Panc1 (cell line): ENCODE results near the gene CAMK1D. TPM values are rescaled to one million over a fixed set of nuclear protein-coding genes. Genes with fewer than 3 reads are reported as not detected.

ENCODE experiments used
- ATAC-seq: fragments of 200-7000 bp; cut with Tn5 transposase; 2 replicates; pipeline ENCODE4 v1.9.1; 2020; ENCODE audit warnings: mild to moderate bottlenecking, moderate library complexity
- BruUV-seq: library from RNA; stranded (reverse); fragments of 400-500 nt; replicated peaks from 2 replicates; lab custom pipeline; 2021; lab: Mats Ljungman, UMichigan
- CTCF ChIA-PET: fragments of 300-600 bp; sonication (Branson Sonifier 250); formaldehyde crosslinking; loops from one replicate; lab custom pipeline; 2022; ENCODE audit warnings: antibody characterized with exemption; lab: Charles Lee
- POLR2A ChIA-PET: fragments of 300-600 bp; sonication (Branson Sonifier 250); formaldehyde crosslinking; loops from one replicate; lab custom pipeline; 2022; ENCODE audit warnings: antibody characterized with exemption; lab: Charles Lee
- DNase-seq: peaks from one replicate; pipeline ENCODE4 v3.0.0-alpha.2; 2010; ENCODE audit warnings: low read depth, low spot score
- H3K27ac ChIP-seq: 2 replicates; pipeline ENCODE4 v1.5.1; 2011; ENCODE audit warnings: mild to moderate bottlenecking, low read length, inconsistent platforms
- H3K27me3 ChIP-seq: fragments of 200-500 bp; sonication (Bioruptor generic); 2 replicates; pipeline ENCODE4 v1.6.0; 2014; ENCODE audit warnings: low read length, inconsistent platforms; ENCODE audit not compliant: control insufficient read depth, insufficient read depth
- H3K36me3 ChIP-seq: fragments of 200-500 bp; sonication (Bioruptor generic); 2 replicates; pipeline ENCODE4 v1.5.1; 2014; ENCODE audit warnings: inconsistent platforms, mild to moderate bottlenecking, low read length, moderate library complexity; ENCODE audit not compliant: control insufficient read depth, insufficient read depth
- H3K4me1 ChIP-seq: 2 replicates; pipeline ENCODE4 v1.5.1; 2011; ENCODE audit warnings: inconsistent platforms, mild to moderate bottlenecking, low read length, moderate library complexity; ENCODE audit not compliant: control insufficient read depth, insufficient read depth
- H3K4me3 ChIP-seq, 2 experiments: 2 replicates each; pipeline ENCODE4 v1.5.1; 2011 to 2012; ENCODE audit warnings: low read depth in 2 of 2, low read length in 2 of 2, mild to moderate bottlenecking in 2 of 2, inconsistent platforms in 1 of 2, moderate library complexity in 1 of 2
- H3K9me3 ChIP-seq: fragments of 200-500 bp; sonication (Bioruptor generic); 2 replicates; pipeline ENCODE4 v1.5.1; 2014; ENCODE audit warnings: low read depth, mild to moderate bottlenecking, inconsistent platforms, low read length, moderate library complexity; ENCODE audit not compliant: control insufficient read depth, insufficient read depth
- CTCF ChIP-seq: fragments of 450-650 bp; IDR thresholded peaks from 2 replicates; pipeline ENCODE4 v1.5.1; 2017; ENCODE audit warnings: mild to moderate bottlenecking
- POLR2AphosphoS5 ChIP-seq: IDR thresholded peaks from 2 replicates; pipeline ENCODE4 v1.6.1; 2012; ENCODE audit warnings: mild to moderate bottlenecking, low read depth, low read length, moderate library complexity
- REST ChIP-seq, 2 experiments: IDR thresholded peaks; 2 replicates each; pipeline ENCODE4 v1.6.1; 2011 to 2012; ENCODE audit warnings: low read depth in 2 of 2, control low read depth in 1 of 2, low read length in 1 of 2, mild to moderate bottlenecking in 1 of 2, moderate library complexity in 1 of 2; ENCODE audit not compliant: insufficient read depth in 1 of 2
- SIN3A ChIP-seq: IDR thresholded peaks from 2 replicates; pipeline ENCODE4 v1.6.1; 2012; ENCODE audit warnings: low read depth, mild to moderate bottlenecking, low read length, moderate library complexity, borderline replicate concordance; ENCODE audit not compliant: insufficient read depth
- TCF7L2 ChIP-seq: IDR thresholded peaks from 2 replicates; pipeline ENCODE4 v1.6.1; 2011; ENCODE audit warnings: mild to moderate bottlenecking, low read depth, low read length, inconsistent platforms
- in situ Hi-C: cut with HindIII; loops from 2 replicates; pipeline ENCODE4 v1.10.0; 2016; ENCODE audit warnings: low sequenced_read_pairs, low pct_unique_long_range_greater_than_20kb
- intact Hi-C: fragments of 100-400 bp; cut with micrococcal nuclease; formaldehyde crosslinking; loops from one replicate; pipeline ENCODE4 v1.10.0; 2022; ENCODE audit not compliant: unreplicated experiment
- total RNA-seq: library from RNA; stranded (reverse); gene quantifications from one replicate; pipeline ENCODE4 v1.2.1, GENCODE V29; 2021; ENCODE audit not compliant: unreplicated experiment

The CAMK1D gene
- total RNA-seq, 1 experiment from 2014 or later: 5.7 TPM

GRCh38 chr10:12416344-12417050 lies 67.2 kb downstream of the CAMK1D start:
- CTCF ChIA-PET: no interaction called here
- no peak for DNase-seq
- TF ChIP-seq SIN3A (no peak), TCF7L2 (no peak), POLR2AphosphoS5 (no peak), REST (IDR thresholded peaks at IDR 0.05; ENCODE audit: insufficient read depth in 1 of 2, low read depth in 2 of 2, low read length in 1 of 2) (no peak), CTCF (no peak)
- POLR2A ChIA-PET: no interaction called here
- no peak for ATAC-seq
- no peaks in the 10 kb centered on the region for H3K4me1 ChIP-seq
- H3K4me3 ChIP-seq: no peak overlapping the region
- no peak overlapping the region for H3K27ac ChIP-seq
- intact Hi-C loops (no loop called here), in situ Hi-C loops (no loop called here)
- no peaks in the 10 kb centered on the region for H3K27me3 ChIP-seq
- no TSS peak for BruUV-seq
- no peaks in the 10 kb centered on the region for H3K36me3 ChIP-seq
- H3K9me3 ChIP-seq: no peaks in the 10 kb centered on the region

- ATAC-seq: no peak
- Histone ChIP-seq H3K9me3 (no peaks in the 10 kb centered on the region), H3K27ac (no peak overlapping the region), H3K27me3 (no peaks in the 10 kb centered on the region), H3K4me3 (no peak overlapping the region), H3K4me1 (no peaks in the 10 kb centered on the region), H3K36me3 (no peaks in the 10 kb centered on the region)
- intact Hi-C loops: no loop called here
- in situ Hi-C loops: no loop called here
- POLR2A ChIA-PET: no interaction called here
- BruUV-seq: no TSS peak
- no peak for DNase-seq
- no peak for TF ChIP-seq TCF7L2
- TF ChIP-seq SIN3A: no peak
- no peak for TF ChIP-seq CTCF
- TF ChIP-seq POLR2AphosphoS5: no peak
- no peak for TF ChIP-seq REST (IDR thresholded peaks at IDR 0.05; ENCODE audit: insufficient read depth in 1 of 2, low read depth in 2 of 2, low read length in 1 of 2)
- CTCF ChIA-PET: no interaction called here
These were observed 68.0 kb downstream of the CAMK1D start for GRCh38 chr10:12417331-12417730.
